GM19043 (cell line): ENCODE results near the gene UNC5A.

ENCODE experiments used
- ATAC-seq: cut with Tn5 transposase; IDR thresholded peaks from one replicate; pipeline ENCODE4 v1.9.1; 2021; ENCODE audit warnings: low read depth; ENCODE audit not compliant: unreplicated experiment

Gene UNC5A

GRCh38 chr5:176781054-176781375, 29.3 kb upstream of the UNC5A start:
- ATAC-seq: no peak

DNA sequence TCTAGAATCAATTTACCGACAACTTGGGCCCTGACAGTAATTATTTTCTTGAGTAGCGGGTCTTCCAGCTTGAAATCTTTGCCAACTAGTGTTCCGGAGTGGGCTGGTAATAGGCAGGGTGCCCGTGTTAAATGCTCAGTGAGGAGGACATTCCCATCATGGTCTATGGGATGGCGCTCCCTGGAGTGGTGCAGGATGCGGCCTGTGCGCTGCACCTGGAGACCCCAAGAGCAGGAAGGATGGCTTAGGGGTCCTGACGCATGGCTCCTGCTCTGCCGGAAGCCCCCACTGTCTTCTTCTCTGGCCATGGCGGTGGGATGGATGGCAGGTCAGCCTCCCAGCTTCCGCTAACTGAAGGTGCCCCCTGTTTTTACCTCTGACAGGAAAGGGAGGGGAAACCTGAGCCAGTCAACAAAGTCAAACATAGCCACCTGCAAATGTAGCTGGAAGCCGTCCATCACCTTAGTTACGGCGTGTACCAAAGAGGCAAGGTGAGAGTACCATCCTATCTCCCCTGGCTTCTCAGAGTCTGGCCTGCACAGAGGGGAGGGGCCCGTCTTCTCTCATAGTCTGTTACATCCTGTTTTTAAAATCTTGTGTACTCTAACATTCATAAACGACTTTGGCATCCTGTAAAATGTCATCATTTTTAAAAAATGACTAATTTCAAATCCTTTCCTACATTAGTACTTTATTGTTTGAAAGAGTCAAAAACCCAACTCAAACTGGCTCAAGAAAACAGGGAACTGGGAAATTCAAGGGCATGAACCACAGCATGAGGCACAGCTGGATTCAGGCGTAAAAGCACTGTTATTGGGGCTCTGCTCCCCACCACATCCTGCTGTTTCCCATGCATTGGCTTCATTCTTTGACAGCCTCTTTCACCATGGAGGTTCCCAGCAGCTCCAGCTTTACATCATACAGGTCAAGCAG, 28.5 kb upstream of the UNC5A start:
- no peak for ATAC-seq

- no peak for ATAC-seq
Observed at GRCh38 chr5:176784218-176785165, 25.9 kb upstream of the UNC5A start.

DNA sequence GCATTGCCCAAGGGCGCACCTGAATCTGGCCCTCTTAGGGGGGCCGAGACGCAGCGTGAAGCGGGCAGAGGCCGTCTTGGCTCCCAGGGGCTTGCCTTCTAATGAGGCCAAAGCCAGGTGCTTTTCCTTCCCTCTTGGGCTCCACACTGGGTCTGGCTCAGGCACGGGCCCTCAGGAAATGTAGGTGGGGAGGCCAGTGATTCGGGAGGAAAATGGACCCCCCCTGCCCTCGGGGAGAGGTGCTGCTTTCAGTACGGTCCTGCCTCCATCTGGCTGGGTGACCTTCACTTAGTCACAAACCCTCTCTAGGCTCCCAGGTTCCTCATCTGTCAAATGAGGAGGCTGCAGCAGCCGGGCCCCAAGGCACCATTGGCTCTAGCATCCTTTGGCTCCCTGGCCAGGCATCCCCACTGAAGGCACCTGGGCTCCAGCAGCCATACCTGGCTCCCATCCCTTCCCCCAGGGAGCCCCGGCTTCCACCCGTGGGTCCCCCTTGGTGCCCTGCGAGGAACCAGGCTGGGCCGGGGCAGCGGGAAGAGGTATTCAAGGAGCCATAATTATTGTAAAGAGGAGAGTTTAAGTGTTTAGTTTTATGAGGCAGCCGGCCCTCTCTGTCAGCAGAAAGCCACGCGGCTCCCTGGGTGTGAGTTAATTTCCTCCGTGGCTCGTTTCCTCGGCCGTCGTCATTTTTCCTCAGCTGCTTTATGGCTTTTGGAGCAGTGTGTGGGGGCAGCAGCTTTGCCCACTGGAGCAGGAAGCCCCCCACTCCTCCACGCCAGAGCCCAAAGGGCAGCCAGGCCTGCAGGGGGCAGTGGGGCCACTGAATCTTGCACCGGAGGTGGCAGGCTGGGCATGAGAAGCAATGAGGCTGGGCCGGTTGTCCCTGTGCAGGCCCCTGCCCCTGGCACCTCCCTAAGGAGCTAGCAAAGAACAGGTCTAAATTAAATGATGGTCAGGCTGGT, 24.9 kb upstream of the UNC5A start:
- ATAC-seq: no peak

GRCh38 chr5:176787676-176788075, 22.7 kb upstream of the UNC5A start:
- no peak for ATAC-seq

DNA sequence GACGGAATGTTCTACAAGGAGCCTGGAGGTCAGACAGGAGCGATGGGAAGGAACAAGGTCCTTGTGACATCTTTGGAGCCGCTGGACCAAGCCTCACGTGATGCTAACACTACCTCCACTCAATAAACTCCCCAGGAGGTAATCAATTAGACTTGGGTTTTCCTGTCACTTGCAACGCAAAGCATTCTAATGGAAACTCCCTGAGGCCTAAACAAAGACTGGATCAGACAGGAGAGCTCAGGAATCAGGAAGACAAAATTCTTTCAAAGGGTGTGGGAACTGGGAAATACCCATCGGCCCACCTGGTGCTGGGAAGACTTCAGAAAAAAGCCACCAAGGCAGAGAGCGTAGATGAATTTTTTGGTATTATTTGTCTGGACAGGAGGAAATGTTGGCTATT, 22.3 kb upstream of the UNC5A start:
- no peak for ATAC-seq

- ATAC-seq: no peak
Observed at GRCh38 chr5:176788941-176789872, 21.2 kb upstream of the UNC5A start.

DNA sequence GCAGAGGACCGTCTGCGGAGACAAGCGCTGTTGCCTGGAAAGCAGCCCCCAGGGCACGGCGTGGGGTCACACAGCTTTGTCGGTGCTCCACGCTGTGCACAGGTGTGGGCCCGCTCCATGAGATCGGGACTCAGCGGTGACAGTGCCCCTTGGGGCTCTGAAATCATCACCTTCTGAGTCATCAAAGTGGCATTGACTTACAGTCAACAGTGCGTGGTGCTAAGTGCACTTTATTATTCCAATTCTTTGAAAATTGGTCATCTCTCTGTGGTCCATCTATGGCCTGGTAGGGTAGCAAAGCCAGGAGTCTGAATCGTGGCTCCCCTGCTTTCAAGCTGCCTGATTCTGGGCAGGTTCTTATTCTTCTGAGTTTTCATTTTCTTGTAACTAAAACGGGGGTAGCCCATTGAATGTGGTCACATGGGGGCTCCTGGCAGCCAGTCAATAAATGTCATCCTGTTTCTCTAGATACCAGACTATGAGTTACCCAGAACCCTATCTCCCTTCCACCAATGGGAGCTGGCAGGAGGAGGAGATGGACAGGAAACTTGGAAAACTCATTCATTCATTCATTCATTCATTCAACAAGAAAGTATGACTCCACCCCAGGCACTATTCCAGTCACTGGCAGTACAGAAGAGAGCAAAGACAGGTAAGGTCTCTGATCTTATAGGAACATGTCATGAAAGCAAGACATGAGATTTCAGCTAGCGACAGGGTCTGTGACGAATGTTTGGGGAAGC, 20.3 kb upstream of the UNC5A start:
- ATAC-seq: no peak

GRCh38 chr5:176790941-176791340, 19.4 kb upstream of the UNC5A start:
- ATAC-seq: no peak

- no peak for ATAC-seq
Observed at GRCh38 chr5:176792655-176793342, 17.6 kb upstream of the UNC5A start.

DNA sequence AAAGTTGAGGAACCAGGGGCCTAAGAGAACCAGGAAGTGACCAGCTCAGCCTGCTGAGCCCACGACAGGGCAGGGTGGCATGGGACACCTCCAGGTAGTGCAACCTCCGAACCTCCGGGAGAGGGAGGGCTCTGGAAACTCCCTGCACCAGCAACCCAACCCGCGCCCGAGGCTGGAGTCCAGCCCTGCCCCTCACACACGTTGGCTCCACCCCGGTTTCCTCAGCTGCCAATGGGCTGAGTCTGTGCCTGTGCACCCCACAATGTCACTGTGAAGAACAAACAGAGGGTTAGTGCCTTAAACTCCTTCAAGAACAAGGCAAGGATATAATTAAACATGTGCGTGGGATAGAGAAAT, 17.0 kb upstream of the UNC5A start:
- ATAC-seq: no peak

GRCh38 chr5:176793736-176794135, 16.6 kb upstream of the UNC5A start:
- no peak for ATAC-seq

DNA sequence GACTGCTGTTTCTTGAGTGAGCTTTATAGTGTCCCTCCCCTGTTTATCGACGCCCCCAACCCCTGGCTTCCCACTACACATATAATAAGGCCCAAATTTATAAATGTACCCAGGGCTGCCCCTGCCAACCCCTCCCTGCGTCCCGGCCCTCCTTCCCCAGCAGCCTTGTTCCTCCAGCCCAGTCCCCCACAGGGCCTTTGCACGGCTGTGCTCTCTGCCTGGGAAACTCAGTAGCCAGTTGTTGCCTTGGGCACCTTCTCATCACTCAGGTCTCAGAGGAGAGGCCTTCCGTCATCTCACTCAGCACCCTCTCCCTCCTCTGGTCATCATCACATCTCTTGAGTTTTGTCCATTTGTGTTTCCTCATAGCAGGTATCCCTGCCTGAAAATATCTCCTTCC, 15.8 kb upstream of the UNC5A start:
- no peak for ATAC-seq

GRCh38 chr5:176796411-176796810, 13.9 kb upstream of the UNC5A start:
- no peak for ATAC-seq

DNA sequence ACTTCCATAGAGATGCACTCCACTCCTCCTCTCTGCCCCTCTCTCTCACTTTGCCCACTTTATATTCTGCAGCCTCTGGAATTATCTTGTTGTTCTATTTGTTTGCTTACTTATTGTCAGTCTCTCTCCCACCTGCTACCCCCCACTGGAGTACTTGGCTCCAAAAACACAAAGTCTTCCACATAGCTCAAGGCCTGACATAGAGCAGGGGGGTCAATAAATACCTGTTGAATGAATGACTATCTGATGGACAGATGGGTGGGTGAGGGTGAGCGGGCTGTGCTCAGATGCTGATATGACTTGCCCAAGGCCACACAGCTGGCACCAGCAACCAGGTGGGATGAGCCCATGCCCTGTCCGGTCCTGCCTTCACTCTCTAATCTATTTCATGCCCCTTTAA, 13.4 kb upstream of the UNC5A start:
- ATAC-seq: no peak

DNA sequence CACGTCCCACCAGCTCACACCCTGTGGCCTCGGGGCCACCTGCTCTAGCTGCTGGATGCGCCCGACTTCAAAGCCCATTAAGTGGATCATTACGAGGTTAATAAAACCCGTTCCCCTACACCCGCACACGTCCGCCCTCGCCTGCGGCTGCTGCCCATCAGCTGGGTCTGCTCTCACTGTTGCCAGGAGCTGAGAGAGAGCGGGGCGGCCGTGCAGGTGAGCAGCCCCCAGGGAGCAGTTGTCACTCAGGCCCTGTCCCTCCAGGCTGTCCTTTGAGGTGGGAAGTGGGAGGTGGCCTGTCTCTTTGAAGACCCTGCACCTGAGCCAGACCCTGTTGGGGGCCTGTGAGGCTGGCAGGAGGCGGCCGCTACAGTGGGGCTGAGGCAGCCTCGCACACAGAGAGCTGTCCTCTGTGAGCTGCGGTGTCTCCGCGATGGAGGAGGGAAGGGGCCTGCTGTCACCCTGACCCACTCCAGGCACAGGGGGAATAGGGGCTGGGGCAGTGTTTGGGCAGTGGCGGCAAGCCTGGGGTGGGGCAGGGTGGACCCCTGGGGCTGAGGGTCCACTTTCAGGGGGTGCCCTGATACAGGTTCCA, 12.8 kb upstream of the UNC5A start:
- no peak for ATAC-seq

GRCh38 chr5:176798086-176798876, 12.1 kb upstream of the UNC5A start:
- no peak for ATAC-seq
